Lung (tissue), 12 donors: ENCODE results near the gene TCOF1. TPM values are rescaled to one million over a fixed set of nuclear protein-coding genes. Genes with fewer than 3 reads are reported as not detected.

Experiments used
- ATAC-seq: fragments of 200-7000 bp; cut with Tn5 transposase; one replicate; pipeline ENCODE4 v1.9.1; 2020; ENCODE audit warnings: moderate number of reproducible peaks; ENCODE audit not compliant: insufficient read depth, low FRiP score
- DNase-seq, 3 donors: peaks; one replicate each; pipeline ENCODE4 v3.0.0-alpha.2; 2013 to 2017
- H3K27ac ChIP-seq, 2 donors: one replicate each; pipeline ENCODE4 v1.5.1; 2013; ENCODE audit warnings: mild to moderate bottlenecking in 2 of 2, moderate library complexity in 2 of 2, control low read depth in 1 of 2, inconsistent platforms in 1 of 2, low read depth in 1 of 2, low read length in 1 of 2
- H3K27me3 ChIP-seq, 3 donors: one replicate each; pipeline ENCODE4 v1.5.1; 2013; ENCODE audit warnings: low read length in 2 of 3; ENCODE audit not compliant: control insufficient read depth in 3 of 3, insufficient read depth in 3 of 3
- H3K36me3 ChIP-seq, 4 donors: one replicate each; pipeline ENCODE4 v1.5.1; 2013; ENCODE audit warnings: low read length in 4 of 4, mild to moderate bottlenecking in 1 of 4, moderate library complexity in 1 of 4; ENCODE audit not compliant: control insufficient read depth in 4 of 4, insufficient read depth in 4 of 4
- H3K4me1 ChIP-seq, 5 donors: one replicate each; pipeline ENCODE4 v1.5.1; 2013; ENCODE audit warnings: low read length in 5 of 5, mild to moderate bottlenecking in 2 of 5, moderate library complexity in 1 of 5; ENCODE audit not compliant: control insufficient read depth in 5 of 5, insufficient read depth in 5 of 5
- H3K4me3 ChIP-seq: one replicate; pipeline ENCODE4 v1.5.1; 2013; ENCODE audit warnings: mild to moderate bottlenecking, control low read depth, moderate library complexity
- H3K9ac ChIP-seq, 2 donors: one replicate each; pipeline ENCODE4 v1.5.1; 2013; ENCODE audit warnings: low read length in 2 of 2, control low read depth in 1 of 2; ENCODE audit not compliant: insufficient read depth in 1 of 2
- H3K9me3 ChIP-seq, 4 donors: one replicate each; pipeline ENCODE4 v1.5.1; 2013; ENCODE audit warnings: low read length in 3 of 4, mild to moderate bottlenecking in 1 of 4, moderate library complexity in 1 of 4; ENCODE audit not compliant: control insufficient read depth in 4 of 4, insufficient read depth in 3 of 4
- WGBS, 2 donors: extraction: QIAGEN DNeasy Blood & Tissue Kit; methylation state at CpG; one replicate each; pipeline ENCODE4 v1.1.7; 2013; 5-methylcytosine and 5-hydroxymethylcytosine counted together
- polyA plus RNA-seq, 2 donors: library from polyadenylated mRNA; stranded (reverse); fragments of 200-250 nt; gene quantifications; one replicate each; pipeline ENCODE4 v1.2.1, GENCODE V29; 2013
- total RNA-seq, 2 donors: library from RNA; depleted of rRNA in 1 of 2; stranded (reverse); fragments of >200 nt in 1 of 2; gene quantifications; one replicate each; pipeline ENCODE4 v1.2.1, GENCODE V29; 2014 to 2021
- TF ChIP-seq, protein P1 (sequence below): IDR thresholded peaks from 2 replicates; pipeline ENCODE4 v1.5.1; 2012; ENCODE audit warnings: mild to moderate bottlenecking; ENCODE audit errors: control extremely low read depth, extremely low read depth
- donor health status: control.
- donor health status: control.
- donor health status: Bipolar disorder and iron deficiency.
- donor health status: healthy.
- donor health status: DM: yes; HTN: yes; CAD: no.

The TCOF1 gene
- total and polyA plus RNA-seq, 4 donors: 13.3 to 25.3 (median 15.9) TPM

DNA sequence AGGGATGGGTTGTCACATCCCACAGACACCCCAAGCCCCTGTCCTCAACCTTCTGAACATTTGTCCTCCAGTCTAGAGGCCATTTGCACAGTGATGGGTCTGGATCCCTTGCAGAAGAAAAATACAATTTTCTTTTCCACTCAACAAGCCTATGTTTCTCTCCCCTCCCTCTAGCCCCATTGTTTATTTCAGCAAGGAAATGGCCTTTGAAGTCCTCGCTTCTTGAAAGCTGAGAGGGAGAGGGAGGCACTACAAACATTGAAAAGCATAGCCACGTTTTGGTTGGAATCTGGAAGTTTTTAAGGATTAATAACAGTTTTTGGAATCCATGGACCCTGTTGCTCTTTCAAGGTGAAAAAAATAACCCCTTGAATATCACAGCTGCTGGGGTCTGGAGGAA, 30.8 kb upstream of the TCOF1 start:
- Histone ChIP-seq H3K4me3 (no peak overlapping the region), H3K9ac (peak overlapping the region in 1 of 2 donors; percentile 26), H3K36me3 (no peaks in the 10 kb centered on the region), H3K27me3 (no peaks in the 10 kb centered on the region), H3K27ac (no peak overlapping the region), H3K9me3 (no peaks in the 10 kb centered on the region), H3K4me1 (peaks cover 0 to 56% (median 14%) of the 10 kb centered on the region in 5 donors)
- DNase-seq (peak; percentile 31 to 84 (median 84)), ATAC-seq (no peak)
- TF ChIP-seq, protein P1, sequence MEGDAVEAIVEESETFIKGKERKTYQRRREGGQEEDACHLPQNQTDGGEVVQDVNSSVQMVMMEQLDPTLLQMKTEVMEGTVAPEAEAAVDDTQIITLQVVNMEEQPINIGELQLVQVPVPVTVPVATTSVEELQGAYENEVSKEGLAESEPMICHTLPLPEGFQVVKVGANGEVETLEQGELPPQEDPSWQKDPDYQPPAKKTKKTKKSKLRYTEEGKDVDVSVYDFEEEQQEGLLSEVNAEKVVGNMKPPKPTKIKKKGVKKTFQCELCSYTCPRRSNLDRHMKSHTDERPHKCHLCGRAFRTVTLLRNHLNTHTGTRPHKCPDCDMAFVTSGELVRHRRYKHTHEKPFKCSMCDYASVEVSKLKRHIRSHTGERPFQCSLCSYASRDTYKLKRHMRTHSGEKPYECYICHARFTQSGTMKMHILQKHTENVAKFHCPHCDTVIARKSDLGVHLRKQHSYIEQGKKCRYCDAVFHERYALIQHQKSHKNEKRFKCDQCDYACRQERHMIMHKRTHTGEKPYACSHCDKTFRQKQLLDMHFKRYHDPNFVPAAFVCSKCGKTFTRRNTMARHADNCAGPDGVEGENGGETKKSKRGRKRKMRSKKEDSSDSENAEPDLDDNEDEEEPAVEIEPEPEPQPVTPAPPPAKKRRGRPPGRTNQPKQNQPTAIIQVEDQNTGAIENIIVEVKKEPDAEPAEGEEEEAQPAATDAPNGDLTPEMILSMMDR: no peak
- 44 to 60% methylated on average over 2 of the region's 2 CpGs for WGBS, 2 donors

DNA sequence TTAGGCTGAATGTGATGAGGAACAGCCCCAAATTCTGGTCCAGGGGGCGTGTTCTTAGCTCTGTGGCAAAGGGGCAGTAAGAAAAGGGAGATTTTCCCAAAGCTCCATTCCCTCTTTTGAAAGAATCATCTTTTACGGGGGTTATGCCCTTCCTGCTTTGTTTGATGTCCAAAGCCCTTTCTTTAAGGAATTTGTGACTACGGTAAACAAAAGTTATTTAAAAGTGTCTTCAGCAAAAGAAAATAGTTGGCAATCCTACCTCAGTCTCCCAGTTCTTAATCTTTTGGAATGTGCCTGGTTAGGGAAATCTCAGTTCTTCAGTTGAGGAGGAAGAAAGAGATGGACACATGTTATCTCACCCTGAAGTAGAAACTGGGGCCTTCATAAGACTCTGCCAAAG, 30.4 kb upstream of the TCOF1 start:
- no peaks in the 10 kb centered on the region for H3K36me3 ChIP-seq
- no peak overlapping the region for H3K27ac ChIP-seq
- ATAC-seq (no peak), DNase-seq (no peak)
- H3K27me3 ChIP-seq: no peaks in the 10 kb centered on the region
- no peaks in the 10 kb centered on the region for H3K9me3 ChIP-seq
- peaks cover 0 to 56% (median 14%) of the 10 kb centered on the region in 5 donors for H3K4me1 ChIP-seq
- no peak overlapping the region for H3K4me3 ChIP-seq
- TF ChIP-seq, protein P1: no peak
- WGBS, 2 donors: 76 to 85% methylated on average over 3 of the region's 3 CpGs
- peak overlapping the region in 1 of 2 donors; percentile 26 for H3K9ac ChIP-seq

DNA sequence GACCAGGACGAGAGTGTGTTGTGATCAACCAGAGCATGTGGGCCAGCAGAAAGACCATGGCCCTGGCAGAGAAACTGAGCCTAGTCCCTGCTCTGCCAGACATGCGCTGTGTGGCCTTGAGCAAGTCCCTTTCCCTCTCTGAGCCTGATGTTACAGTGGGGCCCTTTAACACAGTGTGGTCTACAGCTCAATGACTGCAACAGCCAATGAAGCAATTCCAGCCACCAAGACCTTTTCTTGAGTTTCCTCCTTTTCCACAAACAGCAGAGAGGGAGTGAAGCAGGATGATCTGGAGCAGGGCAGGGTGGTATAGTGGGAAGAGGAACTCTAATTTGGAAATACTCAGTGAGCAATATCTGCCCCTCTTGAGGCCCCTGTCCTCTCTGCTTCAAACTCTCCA, 29.0 kb upstream of the TCOF1 start:
- H3K36me3 ChIP-seq: no peaks in the 10 kb centered on the region
- WGBS, 2 donors: 92 to 93% methylated on average over 2 of the region's 2 CpGs
- TF ChIP-seq, protein P1: no peak
- H3K9ac ChIP-seq: no peak overlapping the region
- no peak for ATAC-seq
- no peaks in the 10 kb centered on the region for H3K27me3 ChIP-seq
- DNase-seq: no peak
- H3K4me1 ChIP-seq: peaks cover 0 to 60% (median 14%) of the 10 kb centered on the region in 5 donors
- no peak overlapping the region for H3K27ac ChIP-seq
- H3K4me3 ChIP-seq: no peak overlapping the region
- H3K9me3 ChIP-seq: no peaks in the 10 kb centered on the region

DNA sequence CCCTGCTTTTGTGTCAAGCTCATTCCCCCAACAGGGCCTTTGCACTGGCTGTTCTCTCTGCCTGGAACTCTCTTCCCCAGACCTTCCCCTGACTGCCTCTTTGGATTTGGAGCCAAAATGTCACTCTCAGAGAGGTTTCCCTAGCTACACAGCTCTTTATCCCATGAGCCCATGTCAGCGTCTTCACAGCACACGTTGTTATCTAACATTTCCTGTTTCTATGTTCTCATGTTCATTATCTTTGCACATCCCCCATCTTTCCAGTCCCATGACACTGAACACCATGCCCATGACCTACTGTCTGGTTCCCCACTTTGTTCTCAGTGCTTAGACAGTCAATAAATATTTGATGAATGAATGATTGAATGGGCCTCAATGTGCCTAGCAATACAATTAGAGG, 28.5 kb upstream of the TCOF1 start:
- TF ChIP-seq, protein P1: no peak
- Histone ChIP-seq H3K9me3 (no peaks in the 10 kb centered on the region), H3K36me3 (no peaks in the 10 kb centered on the region), H3K27ac (no peak overlapping the region), H3K27me3 (no peaks in the 10 kb centered on the region), H3K9ac (no peak overlapping the region), H3K4me3 (no peak overlapping the region), H3K4me1 (peaks cover 0 to 58% (median 14%) of the 10 kb centered on the region in 5 donors)
- WGBS, 2 donors: 22 to 35% methylated on average over 2 of the region's 2 CpGs
- ATAC-seq (no peak), DNase-seq (peak; percentile 55 to 87 (median 72))
